ENCODE data around the gene KRT80.

The KRT80 gene

GRCh38 chr12:52198454-52199215 is 6.8 kb upstream of the KRT80 start:
- no peak for DNase-seq (ENCODE audit: low read depth in 2 of 2)

DNA sequence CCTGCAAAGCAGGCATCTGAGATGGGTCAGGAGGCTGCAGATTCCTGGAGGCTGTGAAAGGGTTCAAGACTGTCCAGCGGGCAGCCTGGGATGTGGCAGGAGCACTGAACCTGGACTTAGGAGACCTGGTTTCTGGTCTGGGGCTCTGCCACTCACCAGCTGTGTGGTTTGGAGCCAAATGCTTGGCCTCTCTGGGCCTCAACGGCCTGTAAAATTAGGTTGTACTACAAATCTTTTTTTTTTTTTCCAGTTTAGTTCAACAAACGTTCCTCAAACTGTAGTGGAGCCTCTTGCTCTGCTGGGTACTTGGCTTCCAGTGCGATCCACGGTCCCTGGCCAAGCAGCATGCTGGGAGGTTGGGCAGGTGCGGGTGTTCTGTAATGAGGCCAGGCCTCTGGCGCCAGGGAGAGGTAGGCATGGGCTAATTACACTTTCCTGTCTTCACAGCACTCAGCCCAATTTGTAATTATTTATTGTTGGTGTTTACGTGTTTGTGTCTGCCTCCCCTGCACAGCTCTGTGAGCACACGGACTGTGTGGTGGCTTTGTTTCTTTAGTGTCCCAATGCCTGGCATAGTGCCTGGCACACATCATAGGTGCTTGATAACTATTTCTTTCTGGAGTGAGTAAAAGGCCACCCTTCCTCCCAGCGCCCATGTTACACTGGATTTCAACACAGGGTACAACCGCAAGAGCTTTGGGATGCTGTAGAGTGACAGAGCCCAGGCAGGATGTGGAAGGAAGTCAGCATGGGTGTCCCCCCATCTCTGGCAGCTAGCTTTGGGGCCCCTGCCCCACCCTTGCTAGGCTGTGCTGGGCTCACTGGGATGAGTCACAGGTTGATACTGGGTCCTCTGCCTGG is 5.8 kb upstream of the KRT80 start:
- no peak for DNase-seq (ENCODE audit: low read depth in 2 of 2)

GRCh38 chr12:52195065-52195730 is 3.4 kb upstream of the KRT80 start:
- no peak for DNase-seq (ENCODE audit: low read depth in 2 of 2)

GRCh38 chr12:52193991-52194390 is 2.2 kb upstream of the KRT80 start:
- DNase-seq (ENCODE audit: low read depth in 2 of 2): no peak

DNA sequence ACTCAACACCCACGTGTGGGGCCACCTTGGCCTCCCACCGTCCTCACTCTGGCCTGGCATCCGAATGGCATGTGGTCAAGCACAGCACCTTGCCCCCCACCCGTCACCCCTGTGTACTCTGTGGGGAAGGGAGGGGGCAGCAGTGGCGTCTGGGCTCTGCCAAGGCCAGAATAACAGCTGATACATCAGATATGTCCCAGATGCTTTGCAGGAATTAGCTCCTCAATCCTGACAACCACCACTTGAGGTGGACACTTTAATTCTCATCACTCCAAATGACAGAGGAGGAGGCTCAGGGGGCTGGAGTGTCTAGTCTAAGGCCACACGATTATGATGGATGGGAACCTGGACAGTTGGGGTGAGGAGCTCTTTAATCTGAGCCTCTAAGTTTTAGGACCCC is 1.7 kb upstream of the KRT80 start:
- no peak for DNase-seq (ENCODE audit: low read depth in 2 of 2)

DNA sequence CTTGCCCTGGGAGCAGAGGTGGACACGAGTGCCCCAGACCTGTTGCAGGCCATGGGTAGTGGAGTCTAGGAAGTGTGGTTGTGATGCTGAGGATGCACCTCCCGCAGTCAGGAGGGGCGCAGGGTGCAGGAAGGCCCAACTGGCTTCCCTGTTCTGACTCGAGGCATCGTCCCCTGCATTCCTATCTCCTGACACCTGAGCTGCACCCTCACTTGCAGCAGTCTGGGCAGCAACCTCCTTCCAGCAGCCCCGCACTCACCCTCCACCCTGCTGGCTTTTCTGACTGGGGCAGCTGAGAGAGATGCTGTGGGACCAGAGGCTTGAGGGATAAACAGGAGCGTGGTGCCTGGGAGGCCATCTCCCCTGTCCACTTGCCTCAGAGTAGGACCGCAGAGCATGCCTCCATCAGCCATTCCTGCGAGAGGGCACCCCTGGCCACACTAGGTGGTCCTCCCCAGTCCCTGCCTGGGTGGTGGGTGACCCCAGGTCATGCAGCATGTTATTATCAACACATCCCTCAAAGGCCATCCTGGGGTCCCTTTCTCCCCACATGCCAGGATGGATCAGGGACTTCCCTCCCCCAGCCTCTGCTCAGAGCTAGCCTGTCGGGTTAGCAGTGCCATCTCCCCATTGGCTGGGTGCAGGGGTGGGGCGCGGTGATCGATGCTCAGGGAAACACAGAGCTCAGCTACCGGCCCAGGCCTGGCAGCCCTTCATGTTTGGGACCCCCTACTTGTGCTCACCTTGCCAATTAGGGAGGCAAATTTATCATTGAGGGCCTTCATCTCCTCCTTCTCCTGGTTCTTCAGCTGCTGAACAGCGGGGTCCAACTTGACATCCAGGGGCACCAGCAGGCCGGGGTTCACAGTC is 719 bp downstream of the KRT80 start:
- no peak for DNase-seq (ENCODE audit: low read depth in 2 of 2)

- DNase-seq (ENCODE audit: low read depth in 2 of 2): no peak
Measured at GRCh38 chr12:52189376-52190174, 2.2 kb downstream of the KRT80 start.

DNA sequence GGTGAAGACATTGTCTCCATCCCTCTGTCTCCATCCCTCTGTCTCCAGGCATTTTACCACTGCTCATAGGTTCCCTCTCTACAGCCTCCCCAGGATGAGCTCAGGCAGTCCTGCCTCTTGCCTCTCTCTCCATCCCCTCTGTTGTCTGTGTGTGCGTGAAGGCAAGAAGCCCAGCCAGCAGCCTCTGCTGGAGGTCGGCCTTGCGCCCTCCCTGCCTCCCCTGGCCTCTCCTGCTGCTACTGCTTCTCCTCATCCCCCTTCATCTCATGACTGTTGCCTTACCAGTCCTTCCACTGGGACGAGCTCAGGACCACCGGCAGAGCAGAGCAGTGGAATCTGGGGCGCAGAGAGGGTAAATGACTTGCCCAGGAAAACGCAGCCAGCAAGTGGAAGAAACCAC is 3.2 kb downstream of the KRT80 start:
- DNase-seq (ENCODE audit: low read depth in 2 of 2): no peak

- DNase-seq (ENCODE audit: low read depth in 2 of 2): no peak
Measured at GRCh38 chr12:52187640-52188039, 4.2 kb downstream of the KRT80 start.

DNA sequence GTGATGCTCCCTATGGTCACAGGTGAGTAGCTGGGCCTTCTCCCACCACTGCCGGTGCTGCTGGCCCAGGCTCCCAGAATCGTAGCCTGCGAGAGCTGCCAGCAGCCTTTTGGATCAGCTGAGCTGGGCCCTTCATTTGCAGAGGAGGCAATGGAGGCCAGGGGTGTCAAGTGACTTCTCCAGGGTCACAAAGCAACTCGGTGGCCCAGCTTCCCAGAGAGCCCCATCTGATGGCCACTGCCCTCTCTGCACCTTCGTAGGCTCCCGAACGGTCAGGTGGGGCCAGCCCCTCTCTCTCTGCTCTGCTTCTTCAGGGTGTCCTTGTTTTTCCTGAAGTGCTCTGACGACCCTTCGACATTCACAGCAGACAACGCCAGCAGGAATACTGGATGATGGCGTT is 4.6 kb downstream of the KRT80 start:
- DNase-seq (ENCODE audit: low read depth in 2 of 2): no peak

DNA sequence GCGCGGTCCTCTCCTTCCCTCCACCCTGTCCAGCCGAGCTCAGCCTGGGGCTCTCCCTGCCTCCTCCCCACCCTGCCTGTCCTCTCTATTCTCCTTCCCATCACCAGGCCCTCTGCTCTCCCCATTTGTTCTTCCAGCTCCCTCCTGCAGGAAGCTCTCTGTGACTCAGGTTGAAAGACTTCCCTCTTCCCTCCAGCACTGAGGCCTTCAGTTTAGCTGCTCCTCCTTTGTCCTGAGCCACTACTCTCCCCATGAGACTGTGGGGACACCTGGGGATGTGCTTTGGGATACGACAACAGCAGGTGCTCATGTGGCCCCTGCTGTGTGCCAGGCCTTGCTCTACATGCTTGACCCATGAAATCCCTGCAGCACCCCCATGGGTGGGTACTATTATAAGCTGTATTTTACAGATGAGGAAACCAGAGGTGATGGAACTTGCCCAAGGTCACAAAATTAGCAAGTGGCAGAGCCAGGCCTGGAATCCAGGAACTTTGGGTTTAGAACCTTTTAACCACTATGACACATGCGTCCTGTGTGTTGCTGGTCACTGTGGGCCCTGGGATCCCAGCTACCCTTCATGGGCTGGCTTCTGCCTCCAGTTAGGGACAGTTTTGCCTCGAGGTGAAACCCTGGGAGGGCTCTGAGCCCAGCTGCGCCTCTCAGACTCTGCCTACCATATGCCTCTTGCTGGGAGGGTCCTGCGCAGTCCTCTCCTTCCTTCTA is 5.5 kb downstream of the KRT80 start:
- no peak for DNase-seq (ENCODE audit: low read depth in 2 of 2)

GRCh38 chr12:52185400-52185967 is 6.3 kb downstream of the KRT80 start:
- no peak for DNase-seq (ENCODE audit: low read depth in 2 of 2)

GRCh38 chr12:52184813-52185212 is 7.0 kb downstream of the KRT80 start:
- DNase-seq (ENCODE audit: low read depth in 2 of 2): no peak

DNA sequence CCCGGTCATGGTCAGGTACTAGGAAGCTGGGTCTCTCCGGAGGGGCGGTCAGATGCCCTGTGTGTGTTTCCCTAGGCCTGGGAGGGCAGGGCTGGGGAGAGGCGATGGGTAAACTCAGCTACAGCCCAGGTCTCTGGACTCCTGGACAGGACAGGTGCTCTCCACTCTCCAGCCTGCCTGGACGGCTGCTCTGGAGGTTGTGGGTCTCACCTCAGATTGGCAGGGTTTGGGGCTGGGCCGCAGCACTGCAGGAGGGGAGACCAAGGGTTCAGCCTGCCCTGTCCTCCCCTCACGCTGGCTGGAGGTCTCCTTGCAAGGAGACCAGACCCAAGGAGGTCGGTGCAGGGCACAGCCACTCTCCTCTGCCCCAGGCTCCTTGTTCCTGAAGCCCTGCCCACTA is 7.8 kb downstream of the KRT80 start:
- no peak for DNase-seq (ENCODE audit: low read depth in 2 of 2)

DNA sequence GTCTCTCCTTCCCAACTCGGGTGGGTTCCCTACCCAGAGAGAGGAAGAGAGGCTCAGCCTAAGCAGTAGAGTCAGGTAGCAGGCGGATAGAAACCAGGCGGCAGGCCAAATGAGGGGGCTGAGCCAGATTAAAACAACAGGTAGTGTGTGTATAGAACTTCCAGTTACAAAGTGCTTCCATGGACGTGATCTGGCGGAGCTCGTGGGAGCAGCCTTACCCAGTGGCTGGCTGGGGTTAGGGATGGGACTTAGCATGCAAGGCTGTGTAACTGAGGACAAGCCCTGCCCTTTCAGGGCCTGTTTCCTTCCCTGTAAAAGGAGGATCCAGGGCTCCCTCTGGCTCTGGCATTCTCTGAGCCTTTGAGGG is 8.3 kb downstream of the KRT80 start:
- no peak for DNase-seq (ENCODE audit: low read depth in 2 of 2)

GRCh38 chr12:52182898-52183543 is 8.8 kb downstream of the KRT80 start:
- no peak for DNase-seq (ENCODE audit: low read depth in 2 of 2)

DNA sequence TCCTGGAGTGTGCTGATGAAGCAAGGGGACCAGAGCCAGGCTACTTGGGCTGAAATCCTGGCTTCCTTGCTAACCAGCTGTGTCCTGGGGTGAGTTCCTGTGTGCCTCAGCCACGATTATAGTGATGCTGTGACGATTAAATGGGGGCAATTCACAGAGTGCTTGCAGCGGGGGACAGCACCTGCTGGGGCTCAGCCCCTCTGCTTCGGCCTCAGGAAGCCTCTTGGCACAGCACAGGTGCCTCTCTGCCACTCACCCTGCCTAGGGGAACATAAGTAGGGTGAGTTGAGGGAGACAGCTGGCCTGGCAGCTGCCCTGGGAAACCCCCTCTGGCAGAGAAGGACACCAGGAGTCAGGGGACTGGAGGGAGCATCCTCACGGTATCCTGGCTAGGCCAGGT is 9.4 kb downstream of the KRT80 start:
- DNase-seq (ENCODE audit: low read depth in 2 of 2): no peak

DNA sequence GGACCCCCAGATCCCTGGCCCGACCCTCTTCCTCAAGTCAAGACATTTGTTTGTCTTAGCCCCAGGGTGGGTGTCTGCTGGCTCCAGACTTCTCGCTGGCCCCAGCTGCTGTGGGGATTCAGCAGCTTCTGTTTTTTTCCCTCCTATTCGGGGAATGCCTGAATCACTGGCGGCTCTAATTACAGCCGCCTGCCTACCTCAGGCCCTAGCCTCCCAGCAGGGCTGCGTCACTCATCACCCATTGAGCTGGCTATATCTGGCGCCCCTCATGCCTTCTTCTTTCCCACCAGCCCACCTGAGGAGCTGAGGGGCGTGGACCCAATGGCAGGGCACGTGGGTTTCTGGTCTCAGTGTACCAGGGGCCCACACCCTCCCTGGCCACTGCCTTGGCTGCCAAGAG is 10.1 kb downstream of the KRT80 start:
- DNase-seq (ENCODE audit: low read depth in 2 of 2): no peak

DNA sequence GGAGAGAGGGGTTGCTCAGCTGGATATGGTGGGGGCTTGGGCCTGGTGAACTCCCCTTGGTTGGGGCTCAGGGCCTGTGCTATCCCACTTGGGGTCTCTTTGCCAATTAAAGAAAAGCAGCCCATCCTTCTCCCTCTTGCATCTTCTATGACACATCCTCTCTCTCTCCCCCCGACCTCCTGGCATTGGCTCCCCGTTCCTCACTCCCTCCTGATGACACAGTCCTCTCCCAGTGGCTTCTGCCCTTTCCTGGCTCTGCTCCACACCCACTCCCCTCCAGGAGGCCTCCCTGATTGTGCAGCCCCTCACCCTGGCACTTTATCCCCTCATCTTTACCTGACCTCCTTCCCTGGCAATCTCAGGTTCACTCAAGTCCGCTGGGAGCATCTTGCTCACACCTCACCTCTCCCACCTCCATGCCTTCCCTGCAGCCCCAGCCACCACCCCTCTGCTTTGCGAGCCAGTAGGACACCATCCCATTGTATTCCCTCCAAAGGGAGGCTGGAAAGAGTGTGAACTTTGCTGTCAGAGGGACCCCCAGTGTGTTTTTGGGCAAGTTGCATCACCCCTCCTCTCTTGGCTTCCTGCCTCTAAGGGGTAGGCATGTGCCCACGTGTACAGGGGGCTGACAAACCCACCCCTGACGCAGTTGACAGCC is 10.7 kb downstream of the KRT80 start:
- no peak for DNase-seq (ENCODE audit: low read depth in 2 of 2)
